GM18870 (cell line): Measurements from ENCODE around the gene LMTK3.
"Not testable (repeated sequence)": the region's sequence is repeated elsewhere in the genome, so short reads cannot be mapped to it uniquely, and the experiment has no call there.

Experiments used
- ATAC-seq: cut with Tn5 transposase; IDR thresholded peaks from one replicate; pipeline ENCODE4 v1.9.1; 2021; ENCODE audit warnings: moderate library complexity; ENCODE audit not compliant: unreplicated experiment

Gene LMTK3

DNA sequence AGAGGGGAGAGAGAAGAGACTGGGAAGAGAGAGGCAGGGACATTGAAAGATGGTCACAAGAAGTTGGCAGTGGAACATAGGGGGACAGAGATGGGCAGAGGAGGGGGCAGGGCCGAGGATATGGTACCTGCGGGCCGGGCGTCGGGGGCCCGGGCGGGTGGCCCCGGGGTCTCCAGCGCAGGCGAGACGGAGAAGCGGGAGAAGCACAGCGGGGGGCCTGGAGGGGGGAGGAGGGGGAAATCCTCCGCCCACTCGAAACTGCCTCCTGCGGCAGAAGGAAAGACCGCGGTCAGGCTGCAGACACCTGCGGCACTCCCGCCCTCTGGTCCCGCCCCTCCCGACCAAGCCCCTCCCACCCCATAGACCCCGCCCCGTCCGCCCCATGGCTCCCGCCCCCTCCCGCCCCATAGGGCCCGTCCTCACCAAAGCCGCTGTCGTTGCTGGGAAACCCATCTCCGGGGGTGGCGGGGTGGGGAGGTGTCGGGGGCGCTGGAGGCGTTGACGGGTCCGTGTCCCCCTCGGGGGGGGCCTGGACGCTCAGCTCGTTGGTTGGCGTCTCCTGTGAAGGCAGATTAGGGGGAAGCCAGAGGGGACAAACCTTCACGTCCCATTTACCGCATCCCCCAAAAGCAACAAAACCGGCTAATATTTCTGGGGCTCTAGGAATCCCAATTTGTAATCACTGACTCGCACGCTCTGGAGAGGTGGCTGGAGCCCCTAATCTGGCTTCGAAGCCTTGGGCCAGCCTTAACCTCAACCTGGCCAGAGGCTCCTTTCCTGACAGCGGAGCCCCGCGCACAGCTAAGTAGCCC, 20.4 kb downstream of the LMTK3 start:
- ATAC-seq: no peak

DNA sequence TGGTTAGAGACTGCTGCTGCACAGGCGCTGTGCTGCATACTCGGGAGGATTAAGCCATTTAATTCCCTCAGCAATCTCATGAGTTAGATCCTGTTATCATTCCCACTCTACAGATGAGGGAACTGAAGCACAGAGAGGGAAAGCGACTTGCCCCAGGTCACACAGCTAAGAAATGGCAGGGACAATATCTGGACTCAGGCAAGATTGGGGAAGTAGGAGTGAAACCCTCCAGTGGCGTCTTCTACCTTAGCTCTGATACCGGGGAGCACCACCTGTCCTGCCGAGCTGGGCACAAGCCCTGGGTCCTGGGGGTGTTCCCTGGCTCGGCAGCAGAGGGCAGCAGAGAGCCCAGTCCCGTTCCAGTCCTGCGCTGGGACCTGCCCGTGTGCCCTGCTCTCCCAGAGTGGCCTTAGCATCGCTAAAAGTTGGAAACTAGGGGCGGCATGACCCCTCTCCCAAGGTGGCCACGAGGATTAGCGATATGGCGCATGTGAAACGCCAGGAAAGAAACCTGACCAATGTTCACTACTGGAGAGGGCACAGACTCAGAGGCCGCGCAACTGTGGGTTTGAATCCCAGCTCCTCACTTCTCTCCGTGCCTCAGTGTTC, 21.9 kb downstream of the LMTK3 start:
- ATAC-seq: no peak

DNA sequence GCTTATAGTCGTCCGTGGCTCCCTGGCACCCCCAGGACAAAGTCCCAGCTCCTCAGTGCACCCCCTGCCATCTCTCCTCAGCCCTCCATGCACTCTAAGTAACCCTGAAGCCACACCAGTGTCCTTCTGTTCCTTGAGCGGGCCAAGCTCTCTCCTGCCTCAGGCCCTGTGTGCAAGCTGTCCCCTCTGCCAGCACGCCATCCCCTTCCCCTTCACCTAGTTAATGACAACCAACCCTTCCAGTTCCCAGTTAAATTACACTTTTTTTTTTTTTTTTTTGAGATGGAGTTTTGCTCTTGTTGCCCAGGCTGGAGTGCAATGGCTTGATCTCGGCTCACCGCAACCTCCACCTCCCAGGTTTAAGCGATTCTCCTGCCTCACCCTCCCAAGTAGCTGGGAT, 23.2 kb downstream of the LMTK3 start:
- ATAC-seq: not testable (repeated sequence)

DNA sequence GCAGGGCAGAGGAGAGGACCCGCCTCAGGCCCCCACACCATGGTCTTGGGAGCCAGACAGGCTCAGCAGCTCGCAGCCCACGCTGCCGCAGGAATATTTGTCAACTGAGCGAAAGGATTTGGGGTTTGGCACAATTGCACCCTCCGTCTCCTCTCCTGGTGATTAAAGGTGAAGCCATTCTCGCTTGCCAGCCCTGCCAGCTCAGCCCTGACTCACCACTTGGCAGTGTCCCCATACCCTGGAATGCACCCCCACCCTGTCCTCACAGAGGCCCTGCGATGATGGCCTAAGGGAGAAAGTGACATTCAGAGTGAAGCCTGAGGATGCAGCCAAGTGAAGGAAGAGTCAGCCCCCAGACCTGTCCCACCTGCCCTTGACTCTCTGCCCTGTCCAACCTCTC, 23.7 kb downstream of the LMTK3 start:
- no peak for ATAC-seq

DNA sequence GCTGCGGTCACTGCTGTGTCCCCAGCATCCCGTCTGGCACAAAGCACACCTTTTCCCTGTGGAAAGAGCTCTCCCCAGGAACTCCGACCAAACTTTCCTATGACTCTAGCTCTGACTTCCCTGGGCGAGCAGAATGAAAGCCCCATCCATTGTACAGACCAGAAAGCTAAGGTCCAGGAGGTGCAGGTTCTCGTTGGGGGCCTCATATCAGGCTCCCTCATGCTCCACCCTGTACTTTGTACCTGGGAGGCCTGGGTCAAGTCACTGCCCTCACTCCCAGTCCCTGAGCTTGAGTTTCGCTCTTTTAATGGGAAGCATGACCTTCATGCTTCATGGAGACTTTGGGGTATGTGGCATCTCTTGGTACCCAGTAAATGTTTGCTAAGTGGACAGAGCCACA, 24.1 kb downstream of the LMTK3 start:
- ATAC-seq: no peak

DNA sequence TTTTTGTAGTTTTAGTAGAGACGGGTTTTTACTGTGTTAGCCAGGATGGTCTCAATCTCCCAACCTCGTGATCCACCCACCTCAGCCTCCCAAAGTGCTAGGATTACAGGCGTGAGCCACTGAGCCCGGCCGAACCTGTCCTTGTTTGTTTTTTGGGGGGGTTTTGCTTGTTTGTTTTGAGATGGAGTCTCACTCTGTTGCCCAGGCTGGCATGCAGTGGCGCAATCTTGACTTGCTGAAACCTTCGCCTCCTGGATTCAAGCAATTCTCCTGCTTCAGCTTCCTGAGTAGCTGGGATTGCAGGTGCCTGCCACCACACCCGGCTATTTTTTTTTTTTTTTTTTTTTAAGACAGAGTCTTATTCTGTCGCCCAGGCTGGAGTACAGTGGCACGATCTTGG, 24.9 kb downstream of the LMTK3 start:
- ATAC-seq: not testable (repeated sequence)

DNA sequence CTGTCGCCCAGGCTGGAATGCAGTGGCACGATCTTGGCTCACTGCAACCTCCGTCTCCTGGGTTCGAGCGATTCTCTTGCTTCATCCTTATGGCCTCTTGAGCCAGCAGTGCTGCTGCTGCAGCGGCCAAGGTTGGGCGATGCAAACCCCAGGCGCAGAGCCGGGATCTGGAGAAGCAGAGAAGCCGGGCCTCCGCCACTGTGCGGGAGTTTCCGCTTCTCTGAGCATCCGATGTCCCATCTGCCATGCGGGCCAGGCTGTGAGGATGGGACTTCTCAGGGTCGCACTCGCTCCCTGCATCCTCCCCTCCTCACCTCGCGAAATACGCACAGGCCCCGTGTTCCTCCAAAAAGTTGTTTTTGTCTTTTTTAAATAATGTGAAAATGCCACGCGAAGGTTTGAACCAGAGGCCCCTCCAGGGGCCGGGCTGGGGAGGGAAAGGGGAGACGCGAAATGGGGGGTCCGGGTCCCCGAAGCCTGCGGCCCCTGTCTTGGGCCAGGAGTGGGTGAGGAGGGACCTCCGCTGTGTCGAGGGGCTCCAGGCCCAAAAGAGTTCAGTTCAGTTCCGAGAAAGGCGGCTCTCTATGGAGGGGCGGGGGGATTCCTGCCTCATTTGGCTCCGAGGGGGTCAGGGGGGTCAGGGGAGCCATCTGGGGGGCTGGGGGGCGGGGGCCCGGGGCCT, 26.6 kb downstream of the LMTK3 start:
- no peak for ATAC-seq

DNA sequence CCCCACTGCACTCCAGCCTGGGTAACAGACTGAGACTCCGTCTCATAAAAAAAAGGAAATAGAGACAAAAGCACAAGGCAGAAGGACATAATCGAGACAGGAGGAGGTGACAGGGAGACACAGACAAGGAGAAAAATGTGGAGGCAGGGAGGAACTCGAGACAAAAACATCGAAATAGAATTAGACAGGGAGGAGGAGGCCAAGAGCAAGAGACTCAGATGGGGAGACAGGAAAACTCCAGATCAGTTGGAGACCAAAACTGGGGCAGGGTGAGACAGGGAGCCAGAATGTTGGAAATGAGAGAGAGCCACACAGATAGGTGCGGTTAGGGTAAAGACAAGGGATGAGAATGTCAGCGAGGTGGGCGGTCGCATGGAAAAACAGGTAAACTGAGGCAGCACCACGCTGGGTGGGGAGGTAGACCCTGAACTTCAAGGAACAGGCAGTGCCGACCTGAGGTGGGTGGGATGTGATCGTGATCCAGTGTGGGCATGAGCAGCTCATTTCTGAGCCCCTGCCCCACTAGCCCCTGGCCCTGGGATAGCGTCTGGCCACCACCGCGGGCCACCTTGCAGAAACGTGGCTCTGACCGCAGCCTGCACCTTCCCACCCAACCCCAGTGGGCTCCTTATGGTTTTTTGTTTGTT, 27.3 kb downstream of the LMTK3 start:
- no peak for ATAC-seq

DNA sequence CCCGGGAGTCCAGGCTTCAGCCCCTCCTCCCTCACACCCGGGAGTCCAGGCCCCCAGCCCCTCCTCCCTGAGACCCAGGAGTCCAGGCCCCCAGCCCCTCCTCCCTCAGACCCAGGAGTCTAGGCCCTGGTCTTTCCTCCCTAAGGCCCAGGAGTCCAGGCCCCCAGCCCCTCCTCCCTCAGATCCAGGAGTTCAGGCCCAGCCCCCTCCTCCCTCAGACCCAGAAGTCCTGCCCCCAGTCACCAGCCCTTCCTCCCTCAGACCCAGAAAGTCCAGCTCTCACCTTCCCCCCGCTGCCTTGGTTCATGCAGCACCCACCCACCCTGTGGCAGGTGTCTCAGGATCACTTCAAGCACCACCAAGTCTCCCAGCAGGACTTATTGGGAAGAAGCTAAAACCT, 28.3 kb downstream of the LMTK3 start:
- no peak for ATAC-seq

DNA sequence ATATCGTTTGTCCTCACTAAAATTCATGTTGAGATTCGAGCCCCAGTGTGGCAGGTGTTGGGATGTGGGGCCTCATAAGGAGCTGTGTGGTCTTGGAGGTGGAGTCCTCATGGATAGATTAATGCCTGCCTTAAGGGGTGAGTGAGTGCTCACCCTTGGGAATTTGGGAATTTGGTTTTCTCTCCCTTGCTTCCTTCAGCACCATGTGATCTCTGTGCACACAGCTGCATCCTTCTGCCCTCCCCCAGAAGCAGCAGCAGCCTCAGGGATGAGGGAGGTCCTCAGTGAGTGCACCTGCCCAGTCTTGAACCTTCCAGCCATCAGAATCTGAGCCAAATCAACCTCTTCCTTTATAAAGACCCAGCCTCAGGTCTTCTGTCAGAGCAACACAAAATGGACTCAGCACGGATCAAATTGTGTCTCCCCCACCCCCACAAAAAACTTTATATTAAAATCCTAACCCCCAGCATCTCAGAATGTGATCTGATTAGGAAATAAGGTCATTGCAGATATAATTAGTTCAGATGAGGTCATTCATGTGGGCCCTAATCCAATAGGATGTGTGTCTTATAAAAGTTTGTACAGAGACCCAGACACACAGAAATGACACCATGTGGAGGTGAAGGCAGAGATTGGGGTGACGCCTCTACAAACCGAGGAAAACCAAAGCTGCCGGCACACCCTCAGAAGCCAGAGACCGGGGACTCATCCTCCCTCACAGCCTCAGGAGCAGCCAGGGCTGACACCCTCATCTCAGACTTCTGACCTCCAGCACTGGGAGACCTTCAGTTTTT, 29.6 kb downstream of the LMTK3 start:
- no peak for ATAC-seq

DNA sequence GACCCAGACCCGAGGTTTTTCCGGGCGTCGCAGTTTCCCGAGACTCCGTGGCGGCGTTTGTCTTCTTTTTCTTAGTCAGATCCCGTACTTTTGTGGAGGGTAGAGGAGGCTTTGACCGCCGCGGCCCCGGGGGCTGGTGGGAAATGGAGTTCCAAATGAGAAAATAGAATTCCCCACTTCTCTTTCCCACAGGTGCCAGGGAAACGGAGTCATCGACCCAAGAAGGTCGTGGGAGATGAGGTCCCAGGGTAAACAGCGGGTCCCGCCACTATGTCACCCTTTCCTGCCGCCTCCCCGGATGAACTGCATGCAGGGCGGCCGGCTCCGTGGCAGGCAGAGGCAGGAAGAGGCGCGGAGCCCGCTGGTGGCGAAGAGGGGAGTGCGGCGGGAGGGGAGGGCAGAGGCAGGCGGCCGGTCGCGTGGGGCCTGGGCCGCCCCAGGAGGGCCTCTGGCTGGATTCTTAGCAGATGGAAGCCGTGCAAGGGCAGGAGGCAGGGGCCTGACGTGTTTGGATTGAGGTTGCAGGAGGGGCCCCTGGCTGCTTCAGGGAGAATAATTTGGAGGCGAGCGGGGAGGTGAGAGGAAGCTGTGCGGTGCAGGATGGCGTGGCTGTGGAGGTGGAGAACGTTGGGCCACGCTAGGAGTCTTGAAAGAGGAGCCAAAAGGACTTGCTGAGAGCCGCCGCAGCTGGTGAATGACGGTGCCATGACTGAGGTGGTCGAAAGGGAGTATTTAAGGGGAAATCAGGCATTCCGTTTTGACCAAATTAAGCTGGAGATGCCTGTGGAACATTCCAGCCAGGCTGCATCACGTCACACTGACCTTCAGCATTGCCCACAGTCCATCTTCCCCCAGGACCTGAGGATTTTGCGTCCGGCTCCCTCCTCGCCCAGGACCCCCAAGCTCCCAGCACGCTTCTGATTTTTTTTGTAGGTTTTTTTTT, 30.8 kb downstream of the LMTK3 start:
- ATAC-seq: no peak

DNA sequence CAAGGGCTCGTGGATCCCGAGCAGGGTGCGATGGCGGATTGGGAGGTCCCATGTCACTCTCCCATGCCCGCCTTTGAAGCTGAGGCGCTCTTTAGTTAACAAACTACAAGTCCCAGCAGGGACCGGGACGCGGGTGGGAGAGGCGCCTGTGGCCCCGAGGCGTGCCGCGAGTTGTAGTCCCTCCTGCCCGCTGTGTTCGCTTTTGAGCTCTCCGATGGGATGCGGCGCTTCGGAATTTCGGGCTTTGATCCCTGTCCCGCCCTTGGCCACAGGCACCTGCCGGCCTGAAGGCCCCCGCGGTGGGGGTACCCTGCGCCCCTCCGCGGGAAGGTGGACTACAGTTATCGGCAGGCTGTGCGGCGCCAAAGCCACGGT, 31.5 kb downstream of the LMTK3 start:
- no peak for ATAC-seq

DNA sequence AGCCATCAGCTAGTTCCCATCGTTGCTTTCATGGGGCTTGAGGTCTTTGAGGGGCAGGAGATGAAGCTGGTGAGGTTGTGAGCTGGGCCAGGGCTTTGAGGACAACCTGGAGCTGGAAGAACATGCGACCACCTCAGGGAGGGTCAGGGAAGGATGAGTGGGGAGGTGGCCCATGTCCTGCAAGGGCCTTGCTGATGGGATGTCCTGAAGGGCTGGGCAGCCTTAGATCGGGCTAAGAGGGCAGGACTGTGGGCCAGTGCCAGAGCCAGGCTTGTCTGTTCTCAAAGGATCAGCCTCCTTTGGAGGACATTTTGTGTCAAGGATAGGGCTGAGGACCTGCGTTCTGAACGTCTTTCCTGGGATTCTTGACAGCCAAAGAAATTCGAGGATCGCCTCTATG, 31.9 kb downstream of the LMTK3 start:
- ATAC-seq: no peak

DNA sequence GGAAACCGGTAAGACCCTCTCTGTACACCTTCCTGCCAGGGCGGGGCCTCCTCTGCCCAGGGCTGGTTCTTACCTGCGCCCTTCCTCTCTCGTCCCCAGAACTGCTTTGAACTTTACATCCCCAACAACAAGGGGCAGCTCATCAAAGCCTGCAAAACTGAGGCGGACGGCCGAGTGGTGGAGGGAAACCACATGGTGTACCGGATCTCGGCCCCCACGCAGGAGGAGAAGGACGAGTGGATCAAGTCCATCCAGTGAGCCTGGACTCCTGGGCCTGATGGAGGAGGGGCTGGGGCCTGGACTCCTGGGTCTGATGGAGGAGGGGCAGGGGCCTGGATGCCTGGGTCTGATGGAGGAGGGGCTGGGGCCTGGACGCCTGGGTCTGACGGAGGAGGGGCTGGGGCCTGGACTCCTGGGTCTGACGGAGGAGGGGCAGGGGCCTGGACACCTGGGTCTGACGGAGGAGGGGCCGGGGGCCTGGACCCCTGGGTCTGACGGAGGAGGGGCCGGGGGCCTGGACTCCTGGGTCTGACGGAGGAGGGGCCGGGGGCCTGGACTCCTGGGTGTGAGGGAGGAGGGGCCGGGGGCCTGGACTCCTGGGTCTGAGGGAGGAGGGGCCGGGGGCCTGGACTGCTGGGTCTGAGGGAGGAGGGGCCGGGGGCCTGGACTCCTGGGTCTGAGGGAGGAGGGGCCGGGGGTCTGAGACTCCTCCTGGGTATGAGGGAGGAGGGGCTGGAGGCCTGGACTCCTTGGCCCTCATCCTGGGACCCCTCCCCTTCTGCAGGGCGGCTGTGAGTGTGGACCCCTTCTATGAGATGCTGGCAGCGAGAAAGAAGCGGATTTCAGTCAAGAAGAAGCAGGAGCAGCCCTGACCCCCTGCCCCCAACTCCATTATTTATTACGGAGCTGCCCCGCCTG, 33.0 kb downstream of the LMTK3 start:
- ATAC-seq: no peak

DNA sequence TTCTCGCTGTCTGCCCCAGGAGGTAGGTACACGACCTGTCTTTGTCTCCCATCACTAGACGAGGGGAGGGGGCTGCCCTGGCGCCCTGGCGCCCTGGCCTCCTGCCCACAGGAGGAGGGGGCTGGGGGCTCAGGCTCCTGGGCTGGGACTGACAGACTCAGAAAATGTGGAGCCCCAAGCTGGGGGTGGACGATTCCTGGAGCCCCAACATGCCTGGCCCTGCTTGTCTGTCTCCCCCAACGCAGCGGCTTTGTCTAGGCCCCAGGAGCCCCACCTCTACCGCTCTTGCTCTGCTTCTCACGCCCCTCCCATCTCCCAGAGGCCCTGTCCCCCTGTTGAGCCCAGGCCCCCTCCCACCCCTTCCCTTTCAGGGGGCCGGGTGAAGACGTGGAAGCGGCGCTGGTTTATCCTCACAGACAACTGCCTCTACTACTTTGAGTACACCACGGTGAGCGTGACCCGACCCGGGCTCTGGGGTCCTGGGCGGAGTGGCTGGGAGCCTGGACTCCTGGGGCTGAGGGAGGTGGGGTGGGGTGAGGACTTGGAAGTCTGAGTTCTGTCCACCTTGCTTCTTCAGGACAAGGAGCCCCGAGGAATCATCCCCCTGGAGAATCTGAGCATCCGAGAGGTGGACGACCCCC, 33.8 kb downstream of the LMTK3 start:
- no peak for ATAC-seq

DNA sequence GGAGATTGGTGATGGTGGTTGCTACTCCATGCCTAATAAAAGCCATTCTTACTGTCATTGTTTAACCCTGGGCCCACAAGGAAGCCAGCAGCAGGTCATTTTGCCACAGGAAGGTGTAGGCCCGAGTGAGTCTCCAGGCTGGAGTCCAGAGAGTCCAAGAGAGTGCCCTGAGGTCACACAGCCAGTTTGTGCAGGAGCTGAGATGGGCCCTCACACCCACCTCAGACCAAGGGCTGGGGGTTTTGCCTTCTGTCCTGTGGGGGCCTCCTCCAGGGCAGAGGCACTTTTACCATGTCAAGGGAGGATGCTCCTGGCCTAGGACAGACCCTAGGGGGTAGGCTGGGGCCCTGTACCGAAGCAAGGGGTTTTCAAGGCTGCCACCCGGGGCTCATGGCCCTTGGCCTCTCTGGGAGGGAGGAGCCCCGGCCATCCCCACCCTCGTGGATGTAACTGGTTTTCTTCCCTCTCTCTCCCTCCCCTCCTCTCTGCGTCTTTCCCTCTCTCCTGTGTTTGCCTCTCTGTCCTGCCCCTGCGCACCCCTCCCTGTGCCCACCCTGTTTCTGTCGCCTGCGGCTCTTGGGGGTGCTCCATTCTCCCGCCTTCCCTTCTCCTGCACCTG, 34.5 kb downstream of the LMTK3 start:
- ATAC-seq: no peak

DNA sequence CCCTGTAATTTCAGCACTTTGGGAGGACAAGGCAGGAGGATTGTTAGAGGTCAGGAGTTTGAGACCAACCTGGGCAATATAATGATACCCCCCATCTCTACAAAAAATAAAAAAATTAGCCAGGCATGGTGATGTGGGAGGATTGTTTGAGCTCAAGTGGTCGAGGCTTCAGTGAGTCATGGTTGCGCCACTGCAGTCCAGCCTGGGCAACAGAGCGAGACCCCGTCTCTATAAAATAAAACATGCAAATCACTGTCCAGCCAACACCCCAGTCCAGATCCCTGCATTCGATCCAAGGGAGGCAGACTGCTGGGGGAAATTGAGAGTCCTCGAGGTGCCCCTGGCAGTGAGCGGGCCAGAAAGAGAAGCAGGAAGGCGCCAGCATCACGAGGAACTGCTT, 35.5 kb downstream of the LMTK3 start:
- no peak for ATAC-seq
